NCI-H446 (cell line): ENCODE results near the gene C2CD2.

Experiments used
- DNase-seq, 2 experiments: peaks; one replicate each; lab custom pipeline; 2025; lab: John Stamatoyannopoulos, UW

C2CD2 gene

DNA sequence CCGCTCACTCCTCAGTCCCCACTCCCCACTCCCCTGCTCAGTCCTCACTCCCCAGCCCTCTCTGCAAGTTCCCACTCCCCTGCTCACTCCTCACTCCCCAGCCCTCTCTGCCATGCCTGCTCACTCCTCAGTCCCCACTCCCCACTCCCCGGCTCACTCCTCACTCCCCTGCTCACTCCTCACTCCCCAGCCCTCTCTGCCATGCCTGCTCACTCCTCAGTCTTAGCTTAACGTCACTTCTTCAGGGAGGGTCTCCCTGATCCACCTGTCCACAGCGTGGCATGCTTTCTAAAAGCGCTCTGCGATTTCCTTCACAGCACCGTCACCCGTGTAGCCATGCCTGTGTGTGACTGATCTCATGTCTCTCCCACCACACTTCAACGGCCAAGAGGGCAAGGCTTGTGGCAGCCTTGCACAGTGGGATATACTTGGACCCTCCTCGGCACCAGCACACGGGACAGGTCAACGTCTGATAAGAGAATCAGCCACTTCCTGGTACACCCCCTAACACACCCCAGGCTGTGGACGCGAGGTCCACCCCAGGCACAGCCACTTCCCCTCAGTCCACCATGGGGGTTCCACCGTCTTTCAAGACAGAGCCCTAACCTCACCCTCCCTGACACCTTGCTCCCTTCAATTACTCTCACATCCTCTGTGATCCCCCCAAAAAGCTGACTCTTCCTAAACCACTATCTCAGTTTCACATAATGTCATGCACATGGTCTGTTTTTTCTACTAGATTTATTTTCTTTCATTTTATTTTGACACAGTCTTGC is 88.6 kb downstream of the C2CD2 start:
- no peak for DNase-seq

DNA sequence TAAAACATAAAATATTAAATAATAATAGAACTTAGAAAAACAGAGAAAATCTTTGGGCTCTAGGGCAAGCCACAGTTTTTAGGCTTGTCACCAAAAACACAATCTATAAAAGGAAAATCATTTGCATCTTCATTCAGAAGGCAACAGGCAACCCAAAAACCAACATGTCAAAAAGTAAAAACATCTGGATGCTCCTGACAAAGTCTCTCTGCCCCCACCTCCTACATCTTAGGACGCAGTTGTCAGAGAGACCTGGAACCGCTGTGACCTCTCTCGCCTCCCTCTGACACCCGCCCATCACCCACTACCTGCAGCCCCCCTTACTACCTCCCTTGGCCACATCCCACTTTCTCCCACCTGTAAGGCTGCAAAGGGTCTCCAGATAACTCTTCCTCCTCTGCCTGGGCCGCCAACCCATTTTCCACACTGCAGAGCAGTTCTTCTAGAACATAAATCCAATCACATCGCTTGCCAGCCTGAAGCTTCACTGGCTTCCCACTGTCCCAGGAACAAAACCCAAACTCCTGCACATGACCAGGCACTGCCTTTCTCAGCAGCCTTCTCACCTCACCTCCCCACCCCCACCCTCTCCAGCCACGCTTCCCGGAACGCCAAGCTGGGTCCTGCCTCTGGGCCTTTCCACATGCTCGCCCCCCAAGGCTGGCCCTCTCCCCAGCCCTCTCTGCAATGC is 89.4 kb downstream of the C2CD2 start:
- DNase-seq = no peak

GRCh38 chr21:41863439-41863740 is 90.4 kb downstream of the C2CD2 start:
- DNase-seq = no peak

- no peak for DNase-seq
Observed at GRCh38 chr21:41861987-41862386, 91.8 kb downstream of the C2CD2 start.

GRCh38 chr21:41861255-41861654 is 92.6 kb downstream of the C2CD2 start:
- DNase-seq = no peak

- no peak for DNase-seq
Observed at GRCh38 chr21:41859297-41859980, 94.4 kb downstream of the C2CD2 start.

DNA sequence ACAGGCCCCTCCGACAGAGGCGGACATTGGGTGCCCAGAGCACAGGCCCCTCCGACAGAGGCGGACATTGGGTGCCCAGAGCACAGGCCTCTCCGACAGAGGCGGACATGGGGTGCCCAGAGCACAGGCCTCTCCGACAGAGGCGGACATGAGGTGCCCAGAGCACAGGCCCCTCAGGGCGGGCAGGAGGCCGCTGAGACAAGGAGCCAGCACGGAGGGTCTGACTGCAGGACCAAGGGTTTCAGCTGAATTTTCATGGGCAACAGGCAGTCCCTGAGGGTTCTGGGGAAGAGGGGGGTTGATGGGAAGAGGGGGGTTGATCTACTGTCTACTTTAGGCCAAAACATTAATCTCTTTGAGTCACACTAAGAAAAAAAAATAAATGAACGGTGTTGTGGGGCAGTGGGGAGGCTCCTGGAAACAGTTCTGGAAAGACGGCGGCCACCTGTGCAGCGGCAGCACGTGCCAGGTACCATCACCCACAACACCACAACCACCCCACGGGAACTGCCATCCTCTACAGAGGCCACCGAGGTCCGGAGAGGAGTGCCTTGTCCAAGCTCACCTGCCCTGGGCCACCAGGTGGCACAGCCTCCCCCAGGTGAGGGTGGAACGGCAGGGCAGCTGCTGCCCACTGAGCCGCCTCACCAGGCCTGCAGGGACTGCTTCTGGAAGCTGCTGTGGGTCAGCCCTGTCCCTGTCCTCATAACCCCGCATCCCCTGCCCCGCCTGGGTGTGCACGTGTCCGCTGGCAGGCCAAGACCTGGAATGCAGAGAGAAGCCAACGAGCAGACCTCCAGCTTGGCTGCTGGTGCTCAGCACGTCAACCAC is 95.1 kb downstream of the C2CD2 start:
- DNase-seq = no peak

DNA sequence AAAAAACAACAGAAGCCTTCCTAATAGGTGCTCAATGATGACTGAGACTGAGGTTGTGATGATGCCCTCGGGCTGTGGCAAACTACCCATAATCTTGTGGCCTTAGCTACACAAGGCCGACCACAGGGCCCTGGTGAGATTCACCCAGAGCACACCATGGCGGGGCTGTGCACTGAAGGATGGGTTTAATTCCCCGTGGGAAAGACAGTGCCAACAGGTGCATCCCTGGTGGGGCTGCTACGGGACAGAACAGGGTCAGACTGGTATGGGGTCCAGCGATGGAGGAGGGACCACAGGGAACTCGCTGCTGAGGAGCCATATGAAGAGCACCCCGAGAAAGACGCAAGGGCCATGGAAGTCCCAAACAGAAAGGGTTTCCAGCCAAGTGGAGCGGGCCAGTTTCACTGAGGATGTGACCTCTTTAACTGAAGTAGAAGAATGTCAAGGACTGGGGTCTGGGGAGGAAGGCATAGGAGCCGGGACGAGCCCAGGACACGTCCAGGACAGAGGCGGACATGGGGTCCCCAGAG is 96.0 kb downstream of the C2CD2 start:
- DNase-seq = no peak

- DNase-seq = no peak
Observed at GRCh38 chr21:41856572-41856971, 97.2 kb downstream of the C2CD2 start.

DNA sequence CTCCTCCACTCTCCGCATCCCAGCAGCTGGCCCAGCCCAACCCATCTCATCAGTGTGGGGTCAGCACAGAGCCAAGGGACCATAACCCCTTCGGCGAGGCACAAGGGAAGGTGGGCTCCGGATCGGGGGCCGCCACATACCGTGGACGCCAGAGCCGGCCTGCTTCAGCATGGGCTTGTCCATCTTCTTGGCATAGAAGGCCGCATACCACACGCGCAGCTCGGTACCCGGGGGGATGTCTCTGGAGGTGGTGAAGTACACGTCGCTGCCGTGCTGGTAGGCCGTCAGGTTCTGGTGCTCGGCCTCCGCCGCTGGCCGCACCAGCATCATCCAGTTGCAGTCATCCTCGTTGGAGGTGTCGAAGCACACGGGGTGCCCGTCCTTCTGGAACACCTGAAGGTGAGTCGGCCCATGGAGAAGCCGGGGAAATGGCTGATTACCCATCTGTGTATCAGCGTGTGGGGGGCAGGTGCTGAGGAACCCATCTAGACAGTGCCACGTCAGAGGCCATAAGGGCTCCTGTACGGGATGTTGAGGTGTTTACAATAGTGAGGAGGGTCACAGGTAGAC is 99.3 kb downstream of the C2CD2 start:
- DNase-seq = no peak

DNA sequence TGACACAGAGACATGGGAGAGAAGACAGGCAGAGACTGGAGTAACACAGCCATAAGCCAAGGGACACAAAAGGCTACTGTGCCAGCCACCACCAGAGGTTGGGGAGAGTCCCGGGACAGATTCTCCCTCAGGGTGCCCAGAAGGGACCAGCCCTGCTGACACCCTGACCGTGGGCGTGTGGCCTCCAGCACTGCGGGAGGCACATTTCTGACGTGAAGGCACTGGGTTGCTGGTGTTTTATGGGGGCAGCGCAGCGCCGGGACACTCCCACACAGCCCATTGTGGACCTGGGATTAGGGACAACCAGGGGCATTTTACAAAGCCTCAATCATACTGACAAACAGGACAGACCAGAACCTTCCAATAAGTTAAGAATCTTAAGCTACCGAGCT is 100.9 kb downstream of the C2CD2 start:
- no peak for DNase-seq

- no peak for DNase-seq
Observed at GRCh38 chr21:41852151-41852928, 101.5 kb downstream of the C2CD2 start.

GRCh38 chr21:41851090-41851790 is 102.6 kb downstream of the C2CD2 start:
- DNase-seq = no peak

- DNase-seq = no peak
Observed at GRCh38 chr21:41850085-41850484, 103.7 kb downstream of the C2CD2 start.

DNA sequence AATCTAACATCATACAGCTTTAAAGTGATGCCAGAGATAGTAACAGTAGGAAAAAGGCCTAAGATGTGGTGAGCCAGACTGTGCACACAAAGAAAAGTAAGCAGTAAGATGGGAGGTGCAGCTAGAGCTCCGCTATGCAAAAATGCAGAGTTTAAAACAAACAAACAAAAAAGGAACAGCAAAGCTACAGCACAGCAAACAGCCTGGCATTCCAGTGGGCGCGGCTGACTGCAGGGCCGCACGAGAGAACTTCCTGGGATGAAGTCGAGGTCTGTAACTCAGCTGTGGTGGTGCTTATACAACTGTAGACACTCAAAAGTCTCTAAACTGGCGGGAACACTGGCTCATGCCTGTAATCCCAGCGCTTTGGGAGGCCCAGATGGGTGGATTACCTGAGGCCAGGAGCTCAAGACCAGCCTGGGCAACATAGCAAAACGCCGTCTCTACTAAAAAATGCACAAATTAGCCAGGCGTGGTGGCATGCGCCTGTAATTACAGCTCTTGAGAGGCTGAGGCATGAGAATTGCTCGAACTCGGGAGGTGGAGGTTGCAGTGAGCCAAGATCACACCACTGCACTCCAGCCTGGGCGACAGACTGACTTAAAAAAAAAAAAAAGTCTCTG is 104.7 kb downstream of the C2CD2 start:
- no peak for DNase-seq

- DNase-seq = no peak
Observed at GRCh38 chr21:41848533-41848932, 105.3 kb downstream of the C2CD2 start.

- no peak for DNase-seq
Observed at GRCh38 chr21:41847066-41847804, 106.6 kb downstream of the C2CD2 start.

GRCh38 chr21:41846536-41846935 is 107.3 kb downstream of the C2CD2 start:
- DNase-seq = no peak

- DNase-seq = no peak
Observed at GRCh38 chr21:41846033-41846317, 107.8 kb downstream of the C2CD2 start.
